Measurements from ENCODE around the gene MPP2. TPM values are rescaled to one million over a fixed set of nuclear protein-coding genes. Genes with fewer than 3 reads are reported as not detected.

MPP2 gene
- total RNA-seq, 1 experiment from 2014 or later: 2.6 TPM

DNA sequence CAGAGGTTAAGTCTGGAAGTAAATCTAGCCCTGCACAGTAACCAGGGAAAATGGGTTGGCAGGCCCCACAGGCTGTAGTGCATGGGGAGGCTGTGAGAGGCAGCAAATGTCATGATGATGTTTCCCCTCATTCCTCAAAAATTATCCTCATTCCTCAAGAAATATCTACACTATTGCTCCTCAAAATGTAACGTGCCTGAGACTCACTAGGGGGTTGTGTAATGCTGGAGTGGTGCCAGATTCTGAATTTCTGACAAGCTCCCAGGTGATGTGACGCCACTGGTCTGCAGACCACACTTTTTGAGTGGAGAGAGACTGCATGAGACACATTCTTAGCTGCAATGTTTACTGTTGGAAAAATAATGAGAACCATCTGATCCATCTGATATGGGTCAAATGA lies 73.2 kb downstream of the MPP2 start:
- CTCF ChIA-PET: interaction anchor here (0.5 kb wide), 1 partner anchor 12 kb away, joined by 3 read pairs; no protein-coding TSS in a partner anchor
- TF ChIP-seq, protein P1, sequence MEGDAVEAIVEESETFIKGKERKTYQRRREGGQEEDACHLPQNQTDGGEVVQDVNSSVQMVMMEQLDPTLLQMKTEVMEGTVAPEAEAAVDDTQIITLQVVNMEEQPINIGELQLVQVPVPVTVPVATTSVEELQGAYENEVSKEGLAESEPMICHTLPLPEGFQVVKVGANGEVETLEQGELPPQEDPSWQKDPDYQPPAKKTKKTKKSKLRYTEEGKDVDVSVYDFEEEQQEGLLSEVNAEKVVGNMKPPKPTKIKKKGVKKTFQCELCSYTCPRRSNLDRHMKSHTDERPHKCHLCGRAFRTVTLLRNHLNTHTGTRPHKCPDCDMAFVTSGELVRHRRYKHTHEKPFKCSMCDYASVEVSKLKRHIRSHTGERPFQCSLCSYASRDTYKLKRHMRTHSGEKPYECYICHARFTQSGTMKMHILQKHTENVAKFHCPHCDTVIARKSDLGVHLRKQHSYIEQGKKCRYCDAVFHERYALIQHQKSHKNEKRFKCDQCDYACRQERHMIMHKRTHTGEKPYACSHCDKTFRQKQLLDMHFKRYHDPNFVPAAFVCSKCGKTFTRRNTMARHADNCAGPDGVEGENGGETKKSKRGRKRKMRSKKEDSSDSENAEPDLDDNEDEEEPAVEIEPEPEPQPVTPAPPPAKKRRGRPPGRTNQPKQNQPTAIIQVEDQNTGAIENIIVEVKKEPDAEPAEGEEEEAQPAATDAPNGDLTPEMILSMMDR (conservative IDR thresholded peaks at IDR 0.05; ENCODE audit: low read depth, low read length): no peak
- no peak for TF ChIP-seq EZH2 (IDR thresholded peaks at IDR 0.05; ENCODE audit: borderline replicate concordance, low read depth, low read length, poor library complexity, severe bottlenecking)
- Histone ChIP-seq H3K9me3 (ENCODE audit: low read depth, low read length, poor library complexity, severe bottlenecking) (no peaks in the 10 kb centered on the region), H3K36me3 (ENCODE audit: insufficient read depth, low read length, poor library complexity, severe bottlenecking) (no peaks in the 10 kb centered on the region), H3K4me3 (ENCODE audit: low read depth, low read length, poor library complexity, severe bottlenecking) (no peak overlapping the region), H3K4me1 (ENCODE audit: insufficient read depth, low read length, poor library complexity, severe bottlenecking) (no peaks in the 10 kb centered on the region), H3K27ac (ENCODE audit: low read depth, low read length, poor library complexity, severe bottlenecking) (no peak overlapping the region), H3K27me3 (replicated peaks; ENCODE audit: insufficient read depth, low read depth, low read length, poor library complexity) (no peaks in the 10 kb centered on the region)
- POLR2A ChIA-PET (ENCODE audit: low non-redundant PET): no interaction called here
- DNase-seq (ENCODE audit: low spot score): no peak
- BruUV-seq (replicated peaks): no TSS peak
- intact Hi-C loops (cut with micrococcal nuclease; ENCODE audit: unreplicated experiment): no loop called here

- POLR2A ChIA-PET (ENCODE audit: low non-redundant PET): no interaction called here
These were observed 74.1 kb downstream of the MPP2 start, which contains the start of gene MPP3 for GRCh38 chr17:43832976-43833829. MPP3 (minus strand) TSS chr17:43833146; CDS start chr17:43831906, 1,240 bp downstream.

DNA sequence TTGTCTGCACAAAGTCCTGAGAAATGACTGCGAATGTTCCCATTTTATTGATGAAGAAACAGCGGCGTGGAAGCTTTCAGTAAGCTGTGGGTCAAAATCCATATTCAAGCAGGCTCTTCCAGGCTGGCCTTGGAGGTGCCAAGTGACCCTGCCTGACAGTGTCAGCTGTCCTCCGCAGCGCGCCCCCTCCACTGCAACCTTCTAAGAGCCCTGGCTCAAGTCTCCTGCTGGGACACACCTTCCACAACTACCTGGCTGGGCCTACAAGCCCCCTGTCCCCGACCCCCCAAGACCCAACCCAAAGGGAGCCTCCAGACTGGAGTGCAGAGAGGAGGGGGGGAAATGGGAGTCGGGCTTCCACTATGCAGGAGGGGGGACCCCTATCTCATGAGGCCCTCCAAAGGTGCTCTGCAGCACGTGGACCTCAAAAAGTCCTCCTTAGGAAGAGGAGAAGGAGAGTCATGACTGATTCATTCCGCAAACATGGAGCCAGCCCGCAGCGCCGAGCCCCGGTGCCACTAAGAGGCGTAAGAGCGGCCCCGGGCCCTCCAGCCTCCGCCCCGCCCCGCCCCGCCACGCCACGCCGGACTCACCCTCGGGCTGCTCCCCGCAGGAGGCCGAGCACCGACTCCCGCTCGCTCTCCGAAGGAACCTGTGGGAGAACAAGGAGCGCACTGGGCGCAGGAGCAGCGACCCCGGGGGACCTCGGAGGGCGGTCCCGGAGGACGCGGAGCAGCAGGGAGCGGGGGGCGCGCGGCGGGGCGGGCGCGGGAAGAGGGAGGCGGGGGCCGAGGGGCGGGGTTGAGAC lies 75.0 kb downstream of the MPP2 start:
- ChIA-PET CTCF (no interaction called here), POLR2A (ENCODE audit: low non-redundant PET) (no interaction called here)
- intact Hi-C loops (cut with micrococcal nuclease; ENCODE audit: unreplicated experiment): no loop called here
- Histone ChIP-seq H3K27me3 (replicated peaks; ENCODE audit: insufficient read depth, low read depth, low read length, poor library complexity) (no peaks in the 10 kb centered on the region), H3K9me3 (ENCODE audit: low read depth, low read length, poor library complexity, severe bottlenecking) (no peaks in the 10 kb centered on the region), H3K4me3 (ENCODE audit: low read depth, low read length, poor library complexity, severe bottlenecking) (peak overlapping the region; percentile 58), H3K36me3 (ENCODE audit: insufficient read depth, low read length, poor library complexity, severe bottlenecking) (no peaks in the 10 kb centered on the region), H3K4me1 (ENCODE audit: insufficient read depth, low read length, poor library complexity, severe bottlenecking) (no peaks in the 10 kb centered on the region), H3K27ac (ENCODE audit: low read depth, low read length, poor library complexity, severe bottlenecking) (peak overlapping the region; percentile 68)
- BruUV-seq (replicated peaks): no TSS peak
- peak; percentile 14 for DNase-seq (ENCODE audit: low spot score)
- TF ChIP-seq EZH2 (IDR thresholded peaks at IDR 0.05; ENCODE audit: borderline replicate concordance, low read depth, low read length, poor library complexity, severe bottlenecking): no peak
- TF ChIP-seq, protein P1 (conservative IDR thresholded peaks at IDR 0.05; ENCODE audit: low read depth, low read length): no peak

More at GRCh38 chr17:43832976-43833829, 74.1 kb downstream of the MPP2 start, which contains the start of gene MPP3:
- intact Hi-C loops (cut with micrococcal nuclease; ENCODE audit: unreplicated experiment): no loop called here
- Histone ChIP-seq H3K27me3 (replicated peaks; ENCODE audit: insufficient read depth, low read depth, low read length, poor library complexity) (no peaks in the 10 kb centered on the region), H3K9me3 (ENCODE audit: low read depth, low read length, poor library complexity, severe bottlenecking) (no peaks in the 10 kb centered on the region), H3K27ac (ENCODE audit: low read depth, low read length, poor library complexity, severe bottlenecking) (peak within 1 kb of the TSS; percentile 68), H3K4me1 (ENCODE audit: insufficient read depth, low read length, poor library complexity, severe bottlenecking) (no peaks in the 10 kb centered on the region), H3K36me3 (ENCODE audit: insufficient read depth, low read length, poor library complexity, severe bottlenecking) (no peaks in the 10 kb centered on the region), H3K4me3 (ENCODE audit: low read depth, low read length, poor library complexity, severe bottlenecking) (peak within 1 kb of the TSS; percentile 58)
- peak; percentile 71 for DNase-seq (ENCODE audit: low spot score)
- no peak for TF ChIP-seq EZH2 (IDR thresholded peaks at IDR 0.05; ENCODE audit: borderline replicate concordance, low read depth, low read length, poor library complexity, severe bottlenecking)
- TF ChIP-seq, protein P1 (conservative IDR thresholded peaks at IDR 0.05; ENCODE audit: low read depth, low read length): no peak
- CTCF ChIA-PET: interaction anchor here (0.5 kb wide), 1 partner anchor 13 kb away, joined by 3 read pairs; no protein-coding TSS in a partner anchor
- BruUV-seq (replicated peaks): no TSS peak
